Measurements from ENCODE around the gene CHI3L1.
"Not testable (repeated sequence)": the region's sequence is repeated elsewhere in the genome, so short reads cannot be mapped to it uniquely, and the experiment has no call there.

The CHI3L1 gene

DNA sequence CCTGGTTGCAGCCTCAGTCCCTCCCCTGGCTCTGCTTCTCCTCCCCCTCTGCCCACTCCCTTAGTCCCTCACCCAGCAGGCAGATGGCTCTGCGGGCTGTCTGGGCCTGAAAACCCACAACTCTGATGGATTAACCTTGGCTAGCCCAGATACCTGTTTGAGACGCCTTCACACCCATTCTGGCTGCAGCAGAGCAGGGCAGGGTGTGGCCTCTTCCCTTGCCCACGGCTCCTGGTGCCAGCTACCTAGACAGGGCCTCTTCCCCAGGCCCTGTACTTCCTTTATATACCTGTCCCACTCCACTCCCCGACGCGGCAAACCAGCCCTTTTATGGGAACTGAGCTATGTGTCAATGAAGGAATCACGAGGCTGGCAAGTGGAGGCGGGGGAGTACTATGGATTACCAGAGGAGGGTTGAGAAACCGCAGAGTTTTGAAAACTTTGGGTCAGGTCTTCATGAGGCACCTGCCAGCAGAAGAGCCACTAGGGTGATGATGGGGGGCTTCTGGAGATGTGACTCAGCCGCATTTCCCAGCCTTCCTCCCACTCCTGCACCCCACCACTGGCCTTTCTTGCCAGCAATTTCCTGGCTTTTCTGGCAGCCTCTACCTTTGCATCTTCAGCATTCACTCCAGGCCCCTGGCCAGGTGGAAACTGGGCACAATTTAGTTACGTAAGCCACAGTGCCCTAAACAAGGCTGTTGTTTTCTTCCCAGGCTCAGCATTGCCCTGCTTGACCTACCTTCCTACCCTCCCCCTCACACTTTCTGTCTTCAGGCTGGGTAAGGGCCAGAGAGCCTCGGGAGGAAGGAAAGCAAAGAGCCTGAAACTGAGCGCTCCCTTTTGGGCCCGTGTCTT is at the start of gene CHI3L1:
CHI3L1 (minus strand) TSS at position 259 of the 858 bp plus-strand sequence; CDS start at position 178, 81 bp downstream.
- DNase-seq (ENCODE audit: low read depth): no peak

DNA sequence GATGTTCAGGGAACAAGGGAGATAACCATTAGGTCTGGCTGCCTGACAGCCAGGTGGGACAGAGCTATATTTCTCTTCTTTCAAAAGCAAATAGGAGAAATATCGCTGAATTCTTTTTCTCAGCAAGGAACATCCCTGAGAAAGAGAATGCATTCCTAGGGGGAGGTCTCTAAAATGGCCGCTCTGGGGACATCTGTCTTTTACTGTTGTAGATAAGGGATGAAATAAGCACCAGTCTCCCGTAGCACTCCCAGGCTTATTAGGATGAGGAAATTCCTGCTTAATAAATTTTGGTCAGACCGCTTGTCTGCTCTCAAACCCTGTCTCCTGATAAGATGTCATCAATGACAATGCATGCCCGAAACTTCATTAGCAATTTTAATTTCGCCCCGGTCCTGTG is 48.4 kb upstream of the CHI3L1 start:
- DNase-seq (ENCODE audit: low read depth): not testable (repeated sequence)

DNA sequence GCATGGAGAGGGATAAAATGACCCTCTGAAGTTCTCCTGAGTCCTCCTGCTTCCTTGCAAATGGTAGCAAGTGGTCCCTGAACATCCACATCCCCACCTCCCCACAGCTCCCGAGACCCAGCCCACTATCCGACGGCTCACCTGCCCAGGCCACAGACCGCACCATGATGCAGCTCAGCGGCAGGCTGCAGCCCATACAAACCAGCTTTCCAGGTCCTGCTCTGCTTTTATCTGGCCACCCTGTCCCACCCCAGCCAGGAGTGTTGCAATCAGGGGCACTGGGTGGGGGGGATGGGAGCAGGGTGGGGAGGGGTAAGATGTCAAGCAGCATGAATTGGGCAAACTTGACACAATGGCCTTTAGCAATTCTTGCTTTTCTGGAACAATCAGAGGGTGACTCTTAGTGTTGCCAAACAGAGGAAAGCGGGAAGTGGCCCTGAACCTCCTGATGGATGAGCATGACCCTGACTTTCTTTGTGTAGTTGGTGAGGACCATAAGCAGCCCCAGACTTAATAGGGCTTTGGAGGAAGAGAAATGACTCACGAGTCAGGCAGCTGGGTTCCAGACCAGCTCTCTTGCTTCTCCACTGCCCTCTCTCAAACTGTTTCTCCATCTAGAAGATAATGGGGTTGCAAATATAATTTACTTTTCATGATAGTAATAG is 43.1 kb upstream of the CHI3L1 start, which contains the start of gene CHIT1:
CHIT1 (minus strand) TSS at position 203 of the 665 bp plus-strand sequence; CDS start at position 166, 37 bp downstream.
- DNase-seq (ENCODE audit: low read depth): no peak

DNA sequence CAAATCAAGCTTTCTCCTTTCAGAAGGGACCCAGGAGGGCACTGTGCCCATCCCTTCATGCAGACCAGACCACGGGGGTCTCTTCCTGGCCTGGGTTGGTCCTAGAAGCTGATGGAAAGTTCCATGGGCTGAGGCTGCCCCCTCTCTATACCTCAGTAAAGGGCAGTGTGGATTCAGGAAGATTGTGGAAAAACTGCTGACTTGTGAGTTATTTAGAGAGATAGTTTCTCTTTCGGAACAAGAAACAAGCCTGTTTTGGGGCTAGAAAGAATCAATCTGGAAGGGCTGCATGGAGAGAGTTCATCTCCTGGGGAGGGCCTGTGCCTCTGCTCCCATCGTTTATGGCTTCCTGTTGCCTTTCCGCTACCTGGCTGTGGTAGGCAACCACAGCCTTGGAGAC is 42.2 kb upstream of the CHI3L1 start:
- no peak for DNase-seq (ENCODE audit: low read depth)

DNA sequence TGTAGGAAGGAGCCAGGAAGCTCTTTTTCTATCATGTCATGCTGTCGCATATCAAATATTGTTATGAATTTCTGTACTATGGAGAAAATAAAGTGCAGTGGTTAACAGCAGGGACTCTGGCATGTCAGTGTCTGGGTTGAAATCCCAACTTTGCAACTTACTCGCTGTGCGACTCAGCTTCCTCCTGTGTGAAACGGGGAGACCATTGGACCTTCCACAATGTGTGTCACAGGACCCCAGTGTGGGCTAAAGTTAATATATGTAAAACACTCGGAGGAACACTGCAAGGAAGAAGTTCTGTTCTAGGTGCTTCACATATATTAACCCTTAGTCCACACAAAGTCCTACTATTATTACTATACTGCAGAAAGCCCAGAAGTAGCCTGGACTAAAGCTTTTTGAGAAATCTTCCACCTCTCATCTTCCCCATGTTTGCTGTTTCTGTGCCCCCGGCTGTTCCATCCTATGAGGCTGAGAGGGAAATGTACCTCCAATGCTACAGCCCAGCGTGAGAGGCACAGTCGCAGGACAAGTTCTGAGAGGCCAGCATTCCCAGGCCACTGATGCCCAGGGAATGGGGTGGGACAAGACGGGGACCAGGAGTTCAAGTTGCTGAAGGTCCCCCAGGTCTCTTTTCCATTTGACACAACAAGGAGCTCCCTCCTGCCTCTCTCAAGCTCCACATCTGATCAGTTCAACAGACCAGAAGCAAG is 41.0 kb upstream of the CHI3L1 start:
- DNase-seq (ENCODE audit: low read depth): no peak

DNA sequence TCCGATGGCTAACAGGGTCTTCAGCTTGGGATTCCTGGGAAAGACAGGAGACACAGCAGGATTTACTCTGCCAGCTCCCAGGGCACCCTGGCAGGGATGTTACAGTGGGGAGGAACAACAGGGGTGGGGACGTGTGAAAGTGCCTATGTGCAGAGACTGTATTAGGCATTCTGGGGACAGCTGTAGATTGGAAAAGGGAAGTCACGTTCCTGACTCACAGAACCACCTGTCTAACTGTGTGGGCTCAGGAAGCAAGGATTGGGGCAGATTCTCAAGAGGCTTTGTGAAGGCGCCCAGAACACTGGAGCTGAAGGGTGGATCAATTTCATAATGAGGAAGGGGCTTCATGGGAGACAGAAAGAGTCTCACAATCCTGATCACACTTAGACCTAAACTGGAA is 38.6 kb upstream of the CHI3L1 start:
- no peak for DNase-seq (ENCODE audit: low read depth)

DNA sequence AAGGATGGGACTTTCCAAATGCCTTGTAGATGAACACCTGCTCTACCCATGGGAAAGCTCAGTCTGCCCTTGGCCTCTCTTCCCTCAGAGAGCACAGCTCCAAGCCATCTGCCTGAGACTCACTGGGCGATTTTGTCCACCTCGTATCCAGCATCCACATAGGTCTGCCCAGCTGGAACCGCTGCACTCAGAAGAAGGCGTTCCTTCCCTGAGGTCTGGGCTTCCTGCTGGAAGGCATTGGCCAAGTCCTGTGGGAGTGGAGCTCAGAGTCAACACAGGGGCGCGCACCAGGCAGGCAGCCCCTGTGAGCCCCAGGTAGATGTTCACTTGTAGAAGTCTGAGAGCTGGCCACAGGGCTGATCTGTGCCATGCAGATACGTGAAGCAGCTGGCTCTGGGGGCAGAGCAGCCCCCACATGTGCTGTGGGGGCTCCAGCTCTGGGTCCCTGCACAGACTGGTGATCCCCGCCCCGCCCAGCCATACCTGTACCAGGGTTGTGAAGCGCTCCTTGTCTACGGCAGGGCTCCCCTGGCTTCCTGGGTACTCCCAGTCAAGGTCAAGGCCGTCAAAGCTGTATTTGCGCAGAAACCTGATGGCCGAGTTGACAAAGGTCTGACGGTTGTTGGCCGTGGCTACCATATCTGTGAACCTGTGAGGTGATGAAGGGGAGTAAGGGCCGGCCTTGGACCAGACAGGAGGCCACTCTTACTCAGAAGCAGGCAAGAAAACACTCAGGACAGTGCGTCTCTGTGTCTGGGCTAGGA is 36.7 kb upstream of the CHI3L1 start:
- DNase-seq (ENCODE audit: low read depth): no peak

DNA sequence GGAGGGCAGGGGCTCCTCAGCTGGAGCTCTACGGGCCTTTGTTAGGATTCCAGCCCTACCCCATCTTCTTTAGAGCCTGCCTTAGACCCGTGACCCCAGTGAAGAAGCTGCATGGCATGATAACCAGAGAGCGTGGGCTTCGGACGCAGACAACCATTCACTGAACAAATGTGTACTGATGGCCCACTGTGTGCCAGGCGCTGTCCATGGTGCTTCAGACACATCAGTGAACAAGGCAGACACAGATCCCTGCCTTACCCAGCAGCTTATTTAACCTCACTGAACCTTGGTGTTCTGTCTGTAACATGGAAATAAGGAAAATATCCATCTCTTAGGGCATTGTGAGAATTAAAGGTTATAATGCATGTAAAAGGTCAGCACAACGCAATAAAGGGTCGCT is 33.4 kb upstream of the CHI3L1 start:
- no peak for DNase-seq (ENCODE audit: low read depth)

DNA sequence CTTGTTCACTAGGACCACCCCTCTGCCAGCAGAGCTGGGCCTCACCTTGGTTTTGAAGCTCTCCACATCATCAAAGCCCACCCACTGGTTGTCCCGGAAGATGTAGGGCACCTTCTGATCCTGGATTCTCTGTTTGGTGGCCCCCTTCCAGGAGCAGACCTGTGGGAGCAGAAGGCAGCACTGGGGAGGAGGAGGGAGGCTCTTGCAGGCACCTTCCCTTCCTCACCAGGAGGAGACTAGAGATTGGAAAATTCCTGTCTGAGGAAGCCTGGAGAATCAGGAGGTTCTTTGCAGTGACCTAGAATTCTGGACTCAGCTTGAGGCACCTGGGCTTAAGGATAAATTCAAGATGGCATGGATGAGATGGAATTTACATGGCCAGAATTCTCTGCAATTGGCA is 32.7 kb upstream of the CHI3L1 start:
- no peak for DNase-seq (ENCODE audit: low read depth)

DNA sequence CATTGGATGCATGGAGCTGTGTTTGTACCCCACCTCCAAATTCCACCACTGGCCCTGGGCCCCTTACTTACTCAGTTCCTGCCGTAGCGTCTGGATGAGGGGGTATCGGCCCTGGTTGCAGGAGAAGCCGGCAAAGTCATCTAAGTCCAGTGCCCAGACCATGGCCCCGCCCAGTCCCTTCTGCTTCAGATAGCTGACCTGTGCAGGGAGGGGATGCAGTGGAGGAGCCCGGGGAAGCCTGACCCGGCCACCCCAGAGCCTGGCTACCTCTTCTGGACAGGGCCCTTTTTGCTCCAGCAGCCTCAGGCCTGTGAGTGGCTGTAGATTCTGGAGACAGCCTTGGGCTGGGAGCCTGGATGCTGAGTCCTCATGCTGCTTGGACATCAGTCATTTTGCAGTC is 31.2 kb upstream of the CHI3L1 start:
- no peak for DNase-seq (ENCODE audit: low read depth)

DNA sequence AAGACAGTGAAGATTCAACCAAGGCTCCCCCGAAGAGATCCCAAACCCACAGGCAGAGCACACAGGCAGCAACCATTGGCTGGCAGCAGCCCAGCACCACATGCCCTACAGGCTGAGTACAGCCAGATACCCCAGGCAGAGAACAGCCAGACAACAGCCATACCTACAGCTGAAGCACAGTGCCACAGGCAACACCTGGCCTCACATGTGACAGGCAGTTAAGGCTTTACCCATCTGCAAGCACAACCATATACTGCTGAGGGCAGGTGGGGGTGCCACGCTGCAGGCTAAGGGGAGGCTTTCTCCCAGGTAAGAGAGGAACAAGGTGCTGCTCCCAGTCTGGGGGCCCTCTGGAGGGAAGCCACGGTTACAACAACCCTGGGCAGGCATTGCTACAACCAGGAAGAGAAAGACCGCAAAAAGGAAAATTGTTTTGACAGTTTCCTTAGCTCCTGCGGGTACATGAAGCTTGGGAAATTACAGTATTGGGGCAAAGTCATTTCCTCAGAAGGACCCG is 30.7 kb upstream of the CHI3L1 start:
- DNase-seq (ENCODE audit: low read depth): no peak

DNA sequence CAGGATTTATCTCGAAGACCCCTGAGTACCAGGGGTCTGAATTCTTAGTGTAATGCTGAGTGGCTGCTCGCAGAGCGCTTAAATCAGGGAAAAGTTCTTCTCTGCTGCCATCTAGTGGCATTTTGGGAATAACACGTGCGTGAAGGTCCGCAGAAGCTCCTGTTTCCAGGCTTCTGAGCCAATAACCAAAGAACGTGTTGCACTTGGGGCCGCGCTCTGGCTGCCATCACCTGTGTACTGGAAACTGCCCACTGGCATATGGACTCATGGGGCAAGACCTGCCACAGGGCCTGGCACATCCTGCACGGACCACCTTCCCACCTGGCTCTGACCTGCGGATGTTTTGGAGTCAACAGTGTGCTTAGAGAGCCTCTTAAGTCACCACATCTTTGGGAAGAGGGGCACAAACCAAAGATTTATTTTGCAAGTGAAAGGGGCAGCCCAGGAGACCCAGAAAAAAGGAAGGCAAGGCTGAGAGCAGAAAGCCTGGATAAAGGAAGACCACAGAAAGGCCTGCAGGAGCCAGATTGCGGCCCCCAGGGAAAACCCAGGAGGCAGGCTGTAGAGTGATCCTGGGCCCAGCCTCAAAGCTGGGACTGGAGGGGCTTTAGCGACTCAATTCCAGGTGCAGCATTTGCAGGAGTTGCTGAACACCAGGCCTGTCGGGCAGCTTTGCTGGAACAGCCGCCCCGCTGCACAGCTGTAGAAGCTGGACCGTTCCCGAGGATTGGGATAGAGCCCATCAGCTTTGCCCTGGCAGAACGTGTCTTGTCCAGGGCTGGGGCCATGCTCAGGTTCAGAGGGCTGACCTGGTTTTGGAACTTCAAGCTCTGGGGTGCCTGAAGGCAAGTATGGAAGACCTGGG is 30.0 kb upstream of the CHI3L1 start:
- DNase-seq (ENCODE audit: low read depth): peak; percentile 41

DNA sequence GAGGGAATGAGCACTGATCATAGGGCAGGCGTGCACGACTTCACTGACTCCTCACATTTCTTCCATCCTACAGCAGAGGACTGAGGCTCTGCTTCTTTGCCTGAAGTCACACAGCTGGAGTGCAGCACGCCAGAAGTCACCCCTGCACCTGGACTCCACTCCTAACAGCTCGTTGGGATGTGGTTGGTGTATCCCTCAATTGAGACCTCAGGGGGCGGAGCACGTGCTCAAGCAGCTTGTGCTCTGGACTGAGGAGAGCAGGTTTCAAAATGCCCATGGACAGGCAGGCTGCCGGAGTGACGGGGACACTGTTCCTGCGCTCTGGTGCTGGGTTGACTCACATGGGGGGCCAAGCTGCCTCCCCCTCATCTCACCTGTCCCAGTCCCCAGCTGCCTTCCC is 29.1 kb upstream of the CHI3L1 start:
- no peak for DNase-seq (ENCODE audit: low read depth)

DNA sequence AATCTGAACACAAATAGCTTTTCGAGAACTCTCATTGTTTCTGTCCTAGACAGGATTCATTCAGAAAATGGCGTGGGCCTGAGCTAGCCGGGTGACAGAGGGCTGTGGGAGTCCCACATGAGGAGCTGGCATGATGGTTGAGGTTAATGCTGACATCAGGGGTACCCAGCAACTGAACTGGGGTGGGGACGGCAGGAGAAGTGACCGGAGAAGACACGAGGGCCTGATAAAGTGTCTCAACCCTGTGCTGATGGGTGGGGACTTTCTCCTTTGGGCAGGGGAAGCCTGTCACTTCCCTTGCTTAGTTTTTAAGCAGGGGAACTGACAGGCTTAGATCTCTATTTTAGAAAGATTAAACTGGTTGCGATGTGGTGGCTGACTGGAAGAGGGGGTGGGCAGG is 28.4 kb upstream of the CHI3L1 start:
- no peak for DNase-seq (ENCODE audit: low read depth)

DNA sequence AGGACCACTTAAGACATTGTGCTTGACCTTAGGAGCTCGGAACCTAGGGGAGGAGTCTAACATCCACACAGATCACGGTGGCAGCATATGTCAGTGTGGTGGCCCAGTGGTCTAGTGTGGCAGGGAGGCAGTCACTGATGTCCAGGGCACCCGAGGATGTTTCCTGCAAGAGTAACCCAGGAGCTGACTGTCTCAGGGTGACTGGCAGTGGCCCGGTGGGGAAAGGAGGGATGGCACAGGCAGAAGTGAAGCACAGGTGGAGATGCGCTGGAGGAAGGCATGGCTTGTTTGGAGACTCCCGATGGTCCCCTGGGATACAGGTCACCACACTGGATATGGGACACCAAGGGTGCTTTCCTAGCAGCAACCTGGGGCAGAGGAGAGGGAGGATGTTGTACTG is 26.6 kb upstream of the CHI3L1 start:
- DNase-seq (ENCODE audit: low read depth): no peak

DNA sequence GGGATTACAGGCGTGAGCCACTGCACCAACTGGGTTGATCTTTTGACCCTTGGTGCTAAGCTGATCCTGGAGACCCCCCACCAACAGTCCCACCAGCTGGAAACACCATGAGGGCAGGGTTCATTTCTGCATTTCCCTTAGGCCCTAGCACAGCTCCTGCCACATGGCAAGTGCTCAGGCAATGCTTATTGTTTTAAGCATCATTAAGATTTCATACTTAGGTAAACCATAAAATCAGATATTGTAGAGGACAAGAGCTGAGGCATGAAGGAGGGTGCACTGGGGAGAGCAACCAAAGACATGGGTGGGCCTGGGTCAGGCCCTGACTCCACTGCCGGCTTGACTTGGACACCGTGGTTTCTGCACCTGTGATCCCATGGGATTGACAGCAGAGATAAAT is 25.3 kb upstream of the CHI3L1 start:
- DNase-seq (ENCODE audit: low read depth): no peak

DNA sequence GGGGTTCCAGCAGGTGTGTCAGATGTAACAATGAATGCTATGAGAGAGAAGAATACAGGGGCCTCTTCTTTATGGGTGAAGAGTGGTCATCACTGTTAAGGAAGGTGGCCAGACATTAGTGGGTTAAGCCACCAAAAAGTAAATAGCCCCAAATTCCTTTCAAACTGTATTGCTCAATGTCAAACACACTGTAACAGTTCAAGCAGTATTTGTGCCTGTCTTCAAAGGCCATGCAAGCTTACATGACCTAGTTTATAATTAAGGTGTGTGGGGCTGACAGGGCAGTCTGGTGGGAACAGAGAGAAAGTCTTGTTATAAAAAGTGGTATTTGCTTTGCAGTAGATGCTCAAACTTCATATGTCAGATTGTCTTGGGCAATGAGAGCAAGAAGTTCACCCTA is 24.5 kb upstream of the CHI3L1 start:
- DNase-seq (ENCODE audit: low read depth): no peak

DNA sequence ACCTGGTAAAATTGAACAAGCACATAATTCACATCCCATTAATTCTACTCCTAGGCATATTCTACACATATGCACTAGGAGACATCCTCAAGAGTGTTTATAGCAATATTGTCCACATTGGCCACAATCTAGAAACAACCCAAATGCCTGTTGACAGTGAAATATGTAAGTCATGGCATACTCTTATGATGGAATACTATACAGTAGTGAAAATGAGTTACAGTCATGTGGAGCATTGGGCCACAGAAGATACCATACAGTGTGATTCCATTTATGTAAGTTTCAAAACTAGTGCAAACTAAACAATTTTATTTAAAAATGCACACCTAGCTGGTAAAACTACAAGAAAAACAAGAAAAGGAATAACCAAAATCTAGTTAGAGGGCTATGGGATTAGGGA is 23.8 kb upstream of the CHI3L1 start:
- no peak for DNase-seq (ENCODE audit: low read depth)

DNA sequence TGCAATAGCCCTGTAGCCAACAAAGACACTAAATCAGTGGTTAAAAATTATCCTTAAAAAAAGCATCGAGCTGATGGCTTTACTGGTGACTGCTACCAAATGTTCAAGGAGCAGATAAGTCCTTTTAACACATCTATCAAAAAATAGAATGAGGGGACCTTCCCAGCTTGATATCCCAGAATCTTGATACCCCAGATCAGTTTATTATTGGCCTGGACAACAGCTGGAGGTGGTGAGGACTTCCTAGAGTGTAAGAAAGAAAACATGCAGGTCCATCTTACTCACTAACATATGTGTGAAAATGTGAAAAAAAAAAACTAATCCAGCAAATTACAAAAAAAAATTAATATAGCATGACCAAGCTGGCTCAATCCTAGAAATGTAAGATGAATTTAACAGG is 21.7 kb upstream of the CHI3L1 start:
- no peak for DNase-seq (ENCODE audit: low read depth)

DNA sequence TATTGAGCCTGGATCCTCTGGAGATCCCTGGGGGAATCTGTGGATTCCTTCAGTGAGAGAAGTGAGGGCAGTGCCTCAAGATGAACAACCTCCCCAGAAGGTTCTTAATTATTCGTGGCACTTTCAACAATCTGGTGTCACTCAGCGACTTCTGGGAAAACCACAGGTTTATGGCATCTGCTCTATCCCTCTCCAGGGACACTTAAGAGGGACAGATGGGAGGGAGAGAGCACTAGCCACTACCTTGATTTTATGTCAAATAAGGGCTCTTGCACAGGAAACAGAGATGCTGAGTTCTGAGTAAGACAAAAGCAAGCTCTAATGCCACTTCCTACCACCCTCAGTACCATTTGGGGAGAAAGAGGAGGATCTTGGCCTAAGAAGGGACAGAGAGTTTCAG is 21.2 kb upstream of the CHI3L1 start:
- DNase-seq (ENCODE audit: low read depth): no peak

DNA sequence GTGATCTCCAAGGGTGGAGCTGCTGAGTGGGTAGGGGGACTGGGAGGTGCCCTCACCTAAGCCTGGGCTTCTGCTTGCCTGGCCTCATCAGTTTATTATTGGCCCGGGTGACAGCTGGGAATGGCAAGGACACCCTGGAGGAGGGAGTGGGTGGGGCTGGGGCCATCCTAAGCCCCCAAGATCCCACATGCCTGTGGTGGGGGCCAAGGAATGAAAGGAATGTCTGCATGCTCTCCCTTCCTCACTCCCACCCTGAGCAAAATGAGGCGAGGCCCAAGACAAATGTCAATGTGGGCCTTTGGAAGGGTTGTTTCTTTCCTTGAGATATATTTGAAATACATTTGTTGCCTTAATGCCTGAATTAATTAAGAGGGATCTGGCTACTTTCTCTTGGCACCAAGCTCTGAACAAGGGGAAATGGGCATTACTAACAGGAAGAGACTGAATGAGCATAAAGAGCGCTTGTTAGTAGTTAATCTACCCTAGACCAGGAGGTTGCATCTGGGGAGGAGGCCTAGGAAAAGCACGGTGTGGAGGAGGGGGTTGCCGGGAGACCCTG is 19.7 kb upstream of the CHI3L1 start:
- no peak for DNase-seq (ENCODE audit: low read depth)
